DOHH2 (cell line): ENCODE measurements around the gene HDLBP.

Experiments
- H3F3A ChIP-seq: fragments of 200-600 bp; sonication (generic), shearing (Covaris generic); 2 replicates; pipeline ENCODE4 v1.6.0; 2016; ENCODE audit warnings: antibody characterized with exemption, mild to moderate bottlenecking; ENCODE audit not compliant: control insufficient read depth, insufficient read depth
- H3K27ac ChIP-seq: fragments of 200-600 bp; sonication (generic); 2 replicates; pipeline ENCODE4 v1.5.1; 2014; ENCODE audit warnings: low read depth, mild to moderate bottlenecking, low read length, moderate library complexity
- H3K27me3 ChIP-seq: fragments of 200-600 bp; sonication (generic); 2 replicates; pipeline ENCODE4 v1.6.1; 2014; ENCODE audit warnings: mild to moderate bottlenecking, low read length, mixed read lengths; ENCODE audit not compliant: control insufficient read depth
- H3K36me3 ChIP-seq: fragments of 200-600 bp; sonication (generic); 2 replicates; pipeline ENCODE4 v1.6.1; 2014; ENCODE audit warnings: mild to moderate bottlenecking, low read length, moderate library complexity, mixed read lengths; ENCODE audit not compliant: control insufficient read depth
- H3K4me1 ChIP-seq: fragments of 200-600 bp; sonication (generic); 2 replicates; pipeline ENCODE4 v1.6.1; 2014; ENCODE audit warnings: mild to moderate bottlenecking, low read length, mixed read lengths; ENCODE audit not compliant: control insufficient read depth
- H3K4me2 ChIP-seq: fragments of 200-600 bp; sonication (generic); 2 replicates; pipeline ENCODE4 v1.6.0; 2014; ENCODE audit warnings: mild to moderate bottlenecking, low read length, moderate library complexity
- H3K4me3 ChIP-seq: fragments of 200-600 bp; sonication (generic); 2 replicates; pipeline ENCODE4 v1.5.1; 2014; ENCODE audit warnings: mild to moderate bottlenecking, low read length, mixed read lengths
- H3K79me2 ChIP-seq: fragments of 200-600 bp; sonication (generic); 2 replicates; pipeline ENCODE4 v1.6.1; 2014; ENCODE audit warnings: mild to moderate bottlenecking, low read length, mixed read lengths; ENCODE audit not compliant: control insufficient read depth
- H3K9me2 ChIP-seq: fragments of 200-600 bp; sonication (generic); replicated peaks from 2 replicates; pipeline ENCODE4 v1.6.1; 2014; ENCODE audit warnings: mild to moderate bottlenecking, low read length, mixed read lengths; ENCODE audit not compliant: control insufficient read depth
- H3K9me3 ChIP-seq: fragments of 200-600 bp; sonication (generic); 2 replicates; pipeline ENCODE4 v1.6.1; 2014; ENCODE audit warnings: antibody characterized with exemption, low read length, mixed read lengths; ENCODE audit not compliant: control insufficient read depth, insufficient read depth
- H4K20me1 ChIP-seq: fragments of 200-600 bp; sonication (generic); 2 replicates; pipeline ENCODE4 v1.6.0; 2014; ENCODE audit warnings: low read depth, mild to moderate bottlenecking, antibody characterized with exemption, low read length, moderate library complexity; ENCODE audit not compliant: control insufficient read depth, insufficient read depth
- CTCF ChIP-seq: fragments of 200-600 bp; sonication (generic); IDR thresholded peaks from one replicate; pipeline ENCODE4 v1.5.1; 2014; ENCODE audit warnings: antibody characterized with exemption, mild to moderate bottlenecking, low read depth, low read length; ENCODE audit not compliant: poor library complexity, severe bottlenecking
- EZH2phosphoT487 ChIP-seq: fragments of 200-600 bp; sonication (generic); IDR thresholded peaks from 2 replicates; pipeline ENCODE4 v1.6.1; 2017; ENCODE audit warnings: borderline replicate concordance, mild to moderate bottlenecking, antibody characterized with exemption, low read length, moderate library complexity, mixed read lengths

HDLBP gene

DNA sequence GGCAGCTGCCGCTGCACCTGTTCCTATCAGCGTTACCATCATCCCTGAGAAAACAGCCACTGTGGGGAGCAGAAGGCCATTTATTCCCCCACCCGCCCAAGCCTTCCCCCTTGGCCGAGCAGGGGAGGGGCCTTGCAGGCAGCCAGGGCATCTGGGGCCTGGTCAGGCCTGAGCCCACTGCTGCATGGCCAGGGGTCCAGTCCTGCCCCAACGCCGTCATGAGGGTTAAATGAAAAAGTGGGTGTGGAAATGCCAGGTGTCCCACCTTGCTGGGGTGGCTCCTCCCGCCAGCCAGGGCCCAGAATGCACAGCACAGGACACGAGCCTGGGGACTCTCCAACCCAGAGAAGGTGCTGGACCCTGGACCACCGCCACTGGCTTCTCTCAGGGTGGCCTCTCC, 112.8 kb downstream of the HDLBP start:
- no peaks in the 10 kb centered on the region for H3F3A ChIP-seq
- TF ChIP-seq EZH2phosphoT487 (no peak), CTCF (no peak)

DNA sequence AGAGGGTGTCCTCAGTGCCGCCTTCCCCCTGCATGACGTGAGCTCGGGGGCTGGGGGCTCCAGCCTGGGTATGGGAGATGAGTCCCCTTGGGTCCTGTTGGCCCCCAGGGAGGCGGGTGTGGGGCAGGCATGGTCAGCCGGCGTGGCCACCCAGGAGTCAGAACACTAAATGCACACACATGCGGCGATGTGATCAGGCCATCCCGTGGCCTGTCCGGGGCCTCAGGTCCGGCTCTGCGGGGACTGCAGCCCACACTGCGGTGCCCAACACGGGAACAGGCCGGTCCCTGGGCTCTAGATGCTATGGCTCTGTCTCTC, 113.2 kb downstream of the HDLBP start:
- Histone ChIP-seq H3K9me3 (no peaks in the 10 kb centered on the region), H3K4me2 (no peak overlapping the region), H3K4me1 (no peaks in the 10 kb centered on the region), H3F3A (no peaks in the 10 kb centered on the region), H3K27ac (no peak overlapping the region), H4K20me1 (no peaks in the 10 kb centered on the region), H3K27me3 (no peaks in the 10 kb centered on the region), H3K9me2 (no peaks in the 10 kb centered on the region), H3K79me2 (no peaks in the 10 kb centered on the region), H3K36me3 (no peaks in the 10 kb centered on the region), H3K4me3 (no peak overlapping the region)
- no peak for TF ChIP-seq CTCF
- no peak for TF ChIP-seq EZH2phosphoT487

More for the DNA sequence above, 112.8 kb downstream of the HDLBP start:
- Histone ChIP-seq H4K20me1 (no peaks in the 10 kb centered on the region), H3K27me3 (no peaks in the 10 kb centered on the region), H3K4me3 (no peak overlapping the region), H3K4me2 (no peak overlapping the region), H3K27ac (no peak overlapping the region), H3K9me2 (no peaks in the 10 kb centered on the region), H3K4me1 (no peaks in the 10 kb centered on the region), H3K9me3 (no peaks in the 10 kb centered on the region), H3K36me3 (no peaks in the 10 kb centered on the region), H3K79me2 (no peaks in the 10 kb centered on the region)

DNA sequence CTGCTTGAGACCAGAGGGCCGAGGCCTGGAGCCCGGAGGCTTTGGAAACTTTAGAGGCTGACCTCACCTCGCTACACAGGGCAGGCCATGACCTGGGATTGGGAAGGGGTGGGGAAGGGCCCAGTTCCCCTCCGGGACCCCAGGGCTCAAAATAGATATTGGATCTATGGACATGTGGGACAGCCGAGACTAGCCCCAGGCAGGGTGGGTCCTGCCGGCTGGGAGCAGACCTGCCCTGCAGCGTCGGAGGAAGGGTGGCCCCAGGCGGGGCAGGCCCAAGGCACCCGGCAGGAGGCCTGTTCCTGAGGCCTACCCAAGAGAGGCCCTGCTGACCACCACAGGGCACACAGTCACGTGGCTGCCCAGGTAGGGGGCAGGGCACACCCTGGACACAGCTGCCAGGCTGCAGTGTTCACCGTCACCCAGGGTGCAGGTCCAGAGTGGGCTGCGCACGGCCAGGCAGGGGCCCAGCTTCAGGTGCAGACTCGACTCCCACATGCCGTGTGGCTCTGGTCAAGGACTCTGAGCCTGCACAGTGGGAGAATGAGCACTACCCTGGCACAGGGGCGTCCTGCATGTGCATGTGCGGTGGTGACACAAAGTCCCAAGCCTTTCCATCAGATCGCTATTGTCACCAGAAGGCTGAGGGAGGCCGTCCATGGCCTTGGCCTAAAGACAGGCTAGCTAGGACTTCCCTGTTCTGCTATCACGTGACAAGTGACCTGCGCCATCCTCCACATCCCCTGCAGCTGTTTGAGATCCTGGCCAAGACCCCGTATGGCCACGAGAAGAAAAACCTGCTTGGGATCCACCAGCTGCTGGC, 113.8 kb downstream of the HDLBP start:
- no peak overlapping the region for H3K4me3 ChIP-seq
- H3K4me2 ChIP-seq: no peak overlapping the region
- no peaks in the 10 kb centered on the region for H3K9me2 ChIP-seq
- H3K79me2 ChIP-seq: no peaks in the 10 kb centered on the region
- no peaks in the 10 kb centered on the region for H3K36me3 ChIP-seq
- no peak overlapping the region for H3K27ac ChIP-seq
- no peak for TF ChIP-seq CTCF
- TF ChIP-seq EZH2phosphoT487: no peak
- no peaks in the 10 kb centered on the region for H3K27me3 ChIP-seq
- no peaks in the 10 kb centered on the region for H3K9me3 ChIP-seq
- H4K20me1 ChIP-seq: no peaks in the 10 kb centered on the region
- H3F3A ChIP-seq: no peaks in the 10 kb centered on the region
- H3K4me1 ChIP-seq: no peaks in the 10 kb centered on the region
